Stimulated activated naive CD4-positive, alpha-beta T cell treated with Interleukin-2 at 50 U/mL for 16 hours (primary cell): Measurements from ENCODE around the gene IRX4.
"Not testable (repeated sequence)": the region's sequence is repeated elsewhere in the genome, so short reads cannot be mapped to it uniquely, and the experiment has no call there.

Experiments used
- DNase-seq: peaks from one replicate; lab custom pipeline; 2025; lab: John Stamatoyannopoulos, UW

IRX4 gene

GRCh38 chr5:1856596-1857255, 26.0 kb downstream of the IRX4 start:
- no peak for DNase-seq

DNA sequence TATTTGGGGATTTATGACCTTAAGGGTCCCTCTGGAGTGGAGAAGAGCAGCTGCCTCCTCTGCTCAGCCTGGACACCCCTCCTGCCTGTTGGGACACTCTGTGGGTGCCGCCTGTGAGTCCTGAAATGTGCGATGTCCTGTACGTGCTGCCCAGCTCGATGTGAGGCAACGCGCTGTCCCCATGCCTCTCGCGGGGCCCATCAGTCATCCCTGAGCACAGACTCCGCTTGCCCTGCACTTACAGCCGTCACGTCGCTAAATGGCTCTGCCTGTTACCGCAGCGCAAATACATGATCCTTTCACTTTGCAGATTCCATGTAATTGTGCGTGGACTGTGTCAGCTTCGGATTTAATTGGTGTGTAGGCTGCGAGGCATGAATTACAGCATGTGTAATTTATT, 27.1 kb downstream of the IRX4 start:
- DNase-seq = no peak

DNA sequence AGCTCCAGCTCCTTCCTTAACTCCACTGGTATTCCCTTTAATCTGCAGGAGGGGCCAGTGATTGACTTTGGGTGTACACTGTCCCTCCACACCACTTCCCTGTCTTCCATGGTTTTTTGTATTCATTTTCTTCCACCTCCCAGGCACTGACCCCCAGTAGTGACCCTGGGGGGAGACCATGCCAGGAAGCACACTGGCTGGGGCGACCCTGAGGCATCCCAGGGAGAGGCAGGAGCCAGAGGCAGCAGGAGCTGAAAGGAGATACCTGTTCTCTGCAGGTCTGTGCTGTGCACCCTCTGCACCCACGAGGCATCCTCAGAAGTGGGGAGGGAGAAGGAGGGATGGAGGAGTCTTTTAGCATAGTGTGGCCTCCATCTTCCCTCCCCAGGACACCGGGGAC, 27.6 kb downstream of the IRX4 start:
- DNase-seq = no peak

GRCh38 chr5:1853531-1853930, 29.2 kb downstream of the IRX4 start:
- DNase-seq = no peak

DNA sequence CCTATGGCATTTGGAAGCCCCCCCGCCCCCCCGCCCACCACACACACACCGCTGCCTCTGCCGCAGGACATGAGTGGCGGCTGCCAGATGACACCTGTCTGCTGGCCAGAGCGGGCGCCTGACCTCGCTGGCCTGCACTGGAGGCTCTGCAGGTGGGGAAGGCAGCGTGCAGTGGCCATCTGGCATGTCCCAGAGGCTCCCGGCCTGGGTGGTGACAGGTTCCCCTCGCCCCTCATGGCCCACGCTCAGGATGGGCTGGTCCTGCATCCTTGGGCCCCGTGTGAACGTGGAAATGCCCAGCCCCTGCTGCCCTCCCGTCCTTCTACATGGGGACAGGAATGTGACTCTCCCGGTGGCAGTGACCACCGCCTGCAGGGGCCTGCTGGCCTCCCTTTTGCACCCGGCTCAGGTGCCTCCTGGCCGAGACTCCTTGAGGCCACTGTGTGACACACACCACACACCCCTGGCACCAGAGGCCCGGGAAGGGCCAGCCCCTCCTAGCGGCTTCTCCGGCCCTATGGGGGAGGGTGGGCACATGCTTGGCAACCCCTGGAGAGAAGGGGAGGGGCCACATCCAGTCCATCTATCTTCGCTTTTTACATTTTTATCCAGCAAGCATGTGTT, 30.3 kb downstream of the IRX4 start:
- no peak for DNase-seq

GRCh38 chr5:1851290-1851934, 31.3 kb downstream of the IRX4 start:
- no peak for DNase-seq

DNA sequence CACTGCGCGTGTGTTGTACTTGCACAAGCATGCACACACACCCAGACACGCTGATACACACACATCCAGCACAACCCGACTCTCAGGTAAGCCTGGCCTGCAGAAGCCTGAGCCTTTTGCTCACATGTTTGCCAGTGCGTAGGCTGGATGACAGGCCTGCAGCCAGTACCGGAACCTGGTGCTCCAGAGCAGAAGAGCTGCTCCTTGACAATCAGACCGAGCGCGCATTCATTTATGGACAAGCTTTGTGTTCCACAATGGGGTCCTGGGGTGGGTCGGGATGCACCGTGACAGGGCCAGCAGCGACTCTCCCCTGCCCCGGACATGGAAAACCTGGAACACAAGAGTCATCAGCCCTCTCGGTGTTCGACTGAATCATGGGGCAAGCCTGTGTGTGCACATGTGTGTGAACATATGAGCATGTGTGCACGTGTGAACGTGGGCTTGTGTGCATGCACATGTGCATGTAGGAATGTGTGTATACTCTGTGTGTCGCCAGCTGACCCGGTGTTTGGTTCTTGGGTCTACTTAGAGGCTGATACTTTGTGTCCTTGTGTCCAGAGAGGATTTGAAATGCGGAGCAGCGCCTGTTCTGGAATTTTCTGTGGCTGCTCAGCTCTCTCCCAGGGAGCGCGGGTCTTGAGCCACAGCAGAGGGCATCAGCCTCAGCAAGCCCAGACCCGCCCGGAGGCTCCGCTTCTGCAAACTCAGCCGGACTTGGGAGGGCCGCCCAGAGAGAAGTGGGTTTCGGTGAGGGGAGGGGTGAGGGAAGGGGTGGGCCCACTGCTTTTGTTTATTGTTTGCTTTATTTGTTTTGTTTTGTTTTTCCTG, 32.2 kb downstream of the IRX4 start:
- no peak for DNase-seq

DNA sequence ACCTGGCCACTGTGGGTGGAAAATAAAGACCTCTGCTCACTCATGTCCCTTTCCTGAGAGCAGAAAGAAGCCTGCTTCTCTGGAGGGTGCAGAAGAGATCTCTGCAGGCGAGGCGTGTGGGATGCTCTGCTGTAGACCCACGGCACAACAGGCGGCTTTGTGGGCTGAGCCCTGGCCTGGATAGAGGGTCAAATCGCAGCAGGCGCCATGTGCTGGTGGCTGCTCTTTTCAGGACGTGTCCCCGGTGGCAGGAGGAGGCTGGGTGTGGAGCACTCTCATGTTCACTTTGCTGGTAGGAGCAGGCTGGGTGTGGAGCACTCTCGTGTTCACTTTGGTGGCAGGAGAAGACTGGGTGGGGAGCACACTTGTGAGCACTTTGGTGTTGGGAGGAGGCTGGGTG, 35.1 kb downstream of the IRX4 start:
- no peak for DNase-seq

- no peak for DNase-seq
These were observed 35.7 kb downstream of the IRX4 start for GRCh38 chr5:1847056-1847455.

DNA sequence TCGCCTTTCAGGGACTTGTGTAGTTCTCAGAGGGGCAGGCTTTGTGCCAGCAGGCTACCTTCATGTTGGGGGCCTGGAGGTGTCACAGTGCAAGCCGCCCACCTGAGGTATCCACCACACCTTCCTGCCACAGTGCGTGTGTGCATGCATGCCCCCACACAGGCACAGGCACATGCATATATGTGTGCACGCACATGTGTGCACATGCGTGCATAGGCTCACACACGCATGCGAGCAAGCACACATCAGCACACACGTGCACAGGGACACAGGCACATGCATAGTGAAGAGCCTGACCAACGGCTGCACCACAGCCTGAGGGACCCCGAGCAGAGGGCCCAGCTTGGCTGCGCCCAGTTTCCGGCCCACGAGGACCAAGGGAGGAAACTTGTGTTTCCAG, 36.1 kb downstream of the IRX4 start:
- DNase-seq = no peak

DNA sequence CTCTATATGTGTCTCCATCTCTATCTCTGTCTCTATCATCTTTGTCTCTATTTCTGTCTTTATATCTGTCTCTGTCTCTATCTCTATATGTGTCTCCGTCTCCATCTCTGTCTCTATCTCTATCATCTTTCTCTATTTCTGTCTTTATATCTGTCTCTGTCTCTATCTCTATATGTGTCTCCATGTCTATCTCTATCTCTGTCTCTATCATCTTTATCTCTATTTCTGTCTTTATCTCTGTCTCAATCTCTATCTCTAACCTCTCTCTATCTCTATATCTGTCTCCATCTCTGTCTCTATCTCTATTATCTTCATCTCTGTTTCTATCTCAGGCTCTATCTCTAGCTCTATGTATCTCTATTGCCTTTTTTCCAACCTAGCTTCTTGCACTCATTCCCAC, 37.0 kb downstream of the IRX4 start:
- no peak for DNase-seq

DNA sequence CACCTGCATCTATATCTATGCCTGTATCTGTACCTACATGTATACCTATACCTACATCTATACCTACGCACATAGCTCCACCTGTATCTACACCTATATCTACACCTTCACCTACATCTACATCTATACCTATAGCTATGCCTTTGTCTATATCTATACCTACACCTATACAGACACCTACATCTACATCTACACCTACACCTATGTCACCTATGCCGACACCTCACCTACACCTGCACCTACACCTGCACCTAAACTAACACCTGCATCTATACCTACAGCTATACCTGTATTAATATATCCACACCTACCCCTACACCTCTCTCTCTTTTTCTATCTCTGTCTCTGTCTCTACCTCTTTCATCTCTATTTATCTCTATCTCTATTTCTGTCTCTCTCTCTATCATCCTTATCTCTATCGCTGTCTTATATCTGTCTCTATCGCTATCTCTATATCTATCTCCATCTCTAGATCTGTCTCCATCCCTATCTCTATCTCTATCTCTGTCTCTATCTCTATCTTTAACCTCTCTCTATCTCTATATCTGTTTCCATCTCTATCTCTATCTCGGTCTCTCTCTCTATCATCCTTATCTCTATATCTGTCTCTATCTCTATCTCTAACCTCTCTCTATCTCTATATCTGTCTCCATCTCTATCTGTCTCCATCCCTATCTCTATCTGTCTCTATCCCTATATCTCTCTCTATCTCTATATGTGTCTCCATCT, 37.9 kb downstream of the IRX4 start:
- DNase-seq = no peak

- not testable (repeated sequence) for DNase-seq
These were observed 39.0 kb downstream of the IRX4 start for GRCh38 chr5:1843761-1844160.

GRCh38 chr5:1842004-1842819, 40.5 kb downstream of the IRX4 start:
- DNase-seq = no peak

GRCh38 chr5:1840741-1841521, 41.8 kb downstream of the IRX4 start:
- no peak for DNase-seq

- DNase-seq = no peak
These were observed 42.6 kb downstream of the IRX4 start for GRCh38 chr5:1840071-1840547.

- no peak for DNase-seq
These were observed 44.7 kb downstream of the IRX4 start for GRCh38 chr5:1838013-1838412.

DNA sequence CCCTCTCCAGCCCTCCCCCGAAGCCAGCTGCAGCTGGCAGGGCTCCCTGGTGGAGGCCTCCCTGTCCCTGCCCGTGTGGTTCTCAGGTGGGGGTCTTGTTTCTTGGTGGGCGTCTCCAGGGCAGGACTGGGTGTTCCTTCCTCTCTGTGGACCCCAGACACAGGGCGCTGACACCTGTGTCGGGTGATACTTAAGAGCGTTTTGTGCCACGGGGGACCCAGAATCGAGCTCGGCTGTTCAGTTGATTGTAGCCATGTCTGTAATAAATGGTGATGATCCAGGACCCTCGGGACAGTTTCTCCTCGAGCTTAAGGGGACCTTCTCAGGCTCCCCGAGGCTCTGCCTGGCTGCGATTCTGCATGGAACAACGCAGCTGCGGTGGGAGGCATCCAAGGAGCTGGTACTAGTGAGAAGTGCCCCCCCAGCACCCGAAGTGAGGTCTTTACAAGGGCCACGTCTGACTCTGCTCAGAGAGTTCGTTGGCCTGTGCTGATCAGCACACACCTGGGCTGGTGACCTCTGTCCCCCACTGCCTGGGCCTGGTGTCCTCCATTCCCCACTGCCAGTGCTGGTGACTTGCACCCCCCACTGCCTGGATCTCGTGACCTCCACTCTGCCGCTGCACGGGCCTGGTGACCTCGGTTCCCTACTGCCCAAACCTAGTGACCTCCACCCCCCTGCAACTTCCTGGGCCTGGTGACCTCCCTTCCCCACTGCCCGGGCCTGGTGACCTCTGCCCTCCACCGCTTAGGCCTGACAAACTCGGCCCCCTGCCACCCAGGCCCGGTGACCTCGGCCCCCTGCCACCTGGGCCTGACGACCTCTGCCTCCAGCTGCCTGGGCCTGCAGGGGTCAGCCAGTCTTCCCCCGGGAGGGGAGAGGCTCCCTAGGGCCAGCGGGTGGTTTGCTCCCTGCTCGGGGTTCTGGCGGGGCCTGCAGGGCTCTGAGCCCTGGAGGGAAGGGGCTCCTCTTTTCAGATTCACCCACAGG, 45.5 kb downstream of the IRX4 start:
- DNase-seq = no peak
